A549 treated with CpdA at 1 μM for 4 hours (cell line): ENCODE results near the gene S100A3. TPM values are rescaled to one million over a fixed set of nuclear protein-coding genes. Genes with fewer than 3 reads are reported as not detected.

ENCODE experiments used
- total RNA-seq: library from RNA; stranded (reverse); fragments of 200-300 nt; extraction: Qiagen RNA extraction; gene quantifications from 5 replicates; pipeline ENCODE4 v1.2.3, GENCODE V29; 2022; ENCODE audit warnings: low read depth

Gene S100A3
- total RNA-seq = 88.7 to 106 TPM (median 92.8 TPM) in 5 replicates

GRCh38 chr1:153548722-153549688 lies at the start of gene S100A3:
Gene S100A3, minus strand, starts transcription at chr1:153549258. Its CDS starts 773 bp downstream, at chr1:153548485.

GRCh38 chr1:153565529-153566374 lies 16.7 kb upstream of the S100A3 start, which contains the start of gene S100A2:
Gene S100A2, minus strand, starts transcription at chr1:153565844. Its CDS starts 1,967 bp downstream, at chr1:153563877.

GRCh38 chr1:153545067-153546055 lies 3.7 kb downstream of the S100A3 start, which contains the start of gene S100A4:
Gene S100A4, minus strand, starts transcription at chr1:153545806. Its CDS starts 1,012 bp downstream, at chr1:153544794.

GRCh38 chr1:153540394-153541361 lies 8.4 kb downstream of the S100A3 start, which contains the start of gene S100A5:
Gene S100A5, minus strand, starts transcription at chr1:153540934. Its CDS starts 743 bp downstream, at chr1:153540191.

GRCh38 chr1:153535242-153536011 lies 13.6 kb downstream of the S100A3 start, which contains the start of gene S100A6:
Gene S100A6, minus strand, starts transcription at chr1:153535991. Its CDS starts 652 bp downstream, at chr1:153535339.

Other genes starting within 250 kb of the S100A3 start
- not detected in 5 replicates for gene PGLYRP3, start 236.3 kb downstream of the S100A3 start, total RNA-seq
- gene PGLYRP4, start 200.4 kb downstream of the S100A3 start, total RNA-seq = not detected in 5 replicates
- 0.59 to 1.1 TPM (median 0.65 TPM) in 3 of 5 replicates, not detected in the others for gene S100A9, start 191.4 kb downstream of the S100A3 start, total RNA-seq
- gene S100A12, start 173.6 kb downstream of the S100A3 start, total RNA-seq = not detected in 5 replicates
- gene S100A8, start 158.2 kb downstream of the S100A3 start, total RNA-seq = not detected in 5 replicates
- gene S100A7A, start 132.7 kb downstream of the S100A3 start, total RNA-seq = not detected in 5 replicates
- not detected in 5 replicates for gene S100A7, start 88.6 kb downstream of the S100A3 start, total RNA-seq
- gene S100A6, start 13.3 kb downstream of the S100A3 start, total RNA-seq = 3,123 to 3,674 TPM (median 3,479 TPM) in 5 replicates
- gene S100A5, start 8.3 kb downstream of the S100A3 start, total RNA-seq = 0.65 to 1.2 TPM (median 0.79 TPM) in 5 replicates
- gene S100A4, start 3.5 kb downstream of the S100A3 start, total RNA-seq = 1,624 to 1,839 TPM (median 1,665 TPM) in 5 replicates
- gene S100A2, start 16.6 kb upstream of the S100A3 start, total RNA-seq = 20.0 to 26.2 TPM (median 24.5 TPM) in 5 replicates
- gene S100A16, start 63.9 kb upstream of the S100A3 start, total RNA-seq = 412 to 491 TPM (median 455 TPM) in 5 replicates
- 0.40 to 0.79 TPM (median 0.50 TPM) in 5 replicates for gene S100A14, start 67.1 kb upstream of the S100A3 start, total RNA-seq
- gene S100A13, start 78.2 kb upstream of the S100A3 start, total RNA-seq = 148 to 177 TPM (median 176 TPM) in 5 replicates
- 0.55 to 0.96 TPM (median 0.86 TPM) in 4 of 5 replicates, not detected in the other for gene S100A1, start 79.2 kb upstream of the S100A3 start, total RNA-seq
- 63.4 to 84.0 TPM (median 77.0 TPM) in 5 replicates for gene CHTOP, start 84.8 kb upstream of the S100A3 start, total RNA-seq
- 52.0 to 63.2 TPM (median 56.4 TPM) in 5 replicates for gene SNAPIN, start 109.4 kb upstream of the S100A3 start, total RNA-seq
- 268 to 297 TPM (median 278 TPM) in 5 replicates for gene ILF2, start 121.7 kb upstream of the S100A3 start, total RNA-seq
- 0.80 to 1.2 TPM (median 0.95 TPM) in 5 replicates for gene NPR1, start 129.4 kb upstream of the S100A3 start, total RNA-seq
- gene INTS3, start 178.8 kb upstream of the S100A3 start, total RNA-seq = 18.5 to 22.8 TPM (median 21.8 TPM) in 5 replicates
- gene SLC27A3, start 226.1 kb upstream of the S100A3 start, total RNA-seq = 1.2 to 3.5 TPM (median 1.5 TPM) in 5 replicates